Thoracic aorta (tissue), 2 donors: ENCODE measurements around the gene ECHS1. TPM values are rescaled to one million over a fixed set of nuclear protein-coding genes. Genes with fewer than 3 reads are reported as not detected.

Source experiments
- ATAC-seq: fragments of 150-250 bp; one replicate; pipeline ENCODE4 v1.8.0; 2017; ENCODE audit warnings: low read depth; ENCODE audit not compliant: insufficient number of reproducible peaks, low FRiP score
- DNase-seq: peaks from one replicate; pipeline ENCODE4 v3.0.0-alpha.2; 2020; ENCODE audit warnings: low spot score
- H3K27ac ChIP-seq, 2 donors: fragments of 200-600 bp; sonication (generic); 1 replicate in 1 of 2; 2 replicates in 1 of 2; pipeline ENCODE4 v1.5.1; 2016; ENCODE audit warnings: mild to moderate bottlenecking in 2 of 2, moderate library complexity in 2 of 2
- H3K27me3 ChIP-seq: fragments of 200-600 bp; sonication (generic); replicated peaks from 2 replicates; pipeline ENCODE4 v1.6.0; 2016; ENCODE audit warnings: mild to moderate bottlenecking; ENCODE audit not compliant: insufficient read depth
- H3K36me3 ChIP-seq: fragments of 200-600 bp; sonication (generic); one replicate; pipeline ENCODE4 v1.5.1; 2016
- H3K4me1 ChIP-seq, 2 donors: fragments of 200-600 bp; sonication (generic); 1 replicate in 1 of 2; 2 replicates in 1 of 2; pipeline versions ENCODE4 v1.5.1 to v1.6.0; 2016; ENCODE audit warnings: low read depth in 2 of 2, mild to moderate bottlenecking in 1 of 2; ENCODE audit not compliant: control insufficient read depth in 1 of 2
- H3K4me3 ChIP-seq: fragments of 200-600 bp; sonication (generic); 2 replicates; pipeline ENCODE4 v1.5.1; 2016; ENCODE audit warnings: mild to moderate bottlenecking
- H3K9me3 ChIP-seq: fragments of 200-600 bp; sonication (generic); 2 replicates; pipeline ENCODE4 v1.5.1; 2016
- total RNA-seq, 2 donors: library from RNA; depleted of rRNA; stranded (reverse); fragments of >200 nt; gene quantifications; one replicate each; pipeline versions ENCODE4 v1.1.0 to v1.2.3, GENCODE V29; 2016
- TF ChIP-seq, protein P1 (sequence below): fragments of 200-600 bp; sonication (generic); IDR thresholded peaks from one replicate; pipeline ENCODE4 v1.5.1; 2019; ENCODE audit warnings: antibody characterized with exemption

ECHS1 gene
- total RNA-seq, 2 donors from 2014 or later, result 27.5 to 64.6 TPM

DNA sequence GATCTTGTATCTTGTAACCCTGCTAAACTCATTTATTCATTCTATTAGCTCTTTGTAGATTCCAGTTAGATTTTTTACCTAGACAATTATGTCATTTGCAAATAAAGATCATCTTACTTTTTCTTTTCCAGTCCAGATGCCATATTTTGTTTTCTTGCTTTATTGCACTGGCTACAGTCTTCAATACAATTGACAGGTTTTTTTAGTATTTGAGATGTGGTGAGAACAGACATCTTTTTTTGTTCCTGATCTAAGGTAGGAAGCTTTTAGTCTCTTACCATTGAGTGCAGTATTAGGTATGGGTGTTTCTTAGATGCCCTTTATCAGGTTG is 39.2 kb upstream of the ECHS1 start:
- Histone ChIP-seq H3K4me1 (no peaks in the 10 kb centered on the region), H3K4me3 (no peak overlapping the region), H3K36me3 (peaks cover 20% of the 10 kb centered on the region), H3K27me3 (no peaks in the 10 kb centered on the region), H3K9me3 (peaks cover 26% of the 10 kb centered on the region), H3K27ac (no peak overlapping the region)
- ATAC-seq (no peak), DNase-seq (no peak)
- TF ChIP-seq, protein P1, sequence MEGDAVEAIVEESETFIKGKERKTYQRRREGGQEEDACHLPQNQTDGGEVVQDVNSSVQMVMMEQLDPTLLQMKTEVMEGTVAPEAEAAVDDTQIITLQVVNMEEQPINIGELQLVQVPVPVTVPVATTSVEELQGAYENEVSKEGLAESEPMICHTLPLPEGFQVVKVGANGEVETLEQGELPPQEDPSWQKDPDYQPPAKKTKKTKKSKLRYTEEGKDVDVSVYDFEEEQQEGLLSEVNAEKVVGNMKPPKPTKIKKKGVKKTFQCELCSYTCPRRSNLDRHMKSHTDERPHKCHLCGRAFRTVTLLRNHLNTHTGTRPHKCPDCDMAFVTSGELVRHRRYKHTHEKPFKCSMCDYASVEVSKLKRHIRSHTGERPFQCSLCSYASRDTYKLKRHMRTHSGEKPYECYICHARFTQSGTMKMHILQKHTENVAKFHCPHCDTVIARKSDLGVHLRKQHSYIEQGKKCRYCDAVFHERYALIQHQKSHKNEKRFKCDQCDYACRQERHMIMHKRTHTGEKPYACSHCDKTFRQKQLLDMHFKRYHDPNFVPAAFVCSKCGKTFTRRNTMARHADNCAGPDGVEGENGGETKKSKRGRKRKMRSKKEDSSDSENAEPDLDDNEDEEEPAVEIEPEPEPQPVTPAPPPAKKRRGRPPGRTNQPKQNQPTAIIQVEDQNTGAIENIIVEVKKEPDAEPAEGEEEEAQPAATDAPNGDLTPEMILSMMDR, result no peak

- Histone ChIP-seq H3K9me3 (peaks cover 26% of the 10 kb centered on the region), H3K4me3 (no peak overlapping the region), H3K4me1 (no peaks in the 10 kb centered on the region), H3K27me3 (no peaks in the 10 kb centered on the region), H3K36me3 (peaks cover 20% of the 10 kb centered on the region), H3K27ac (no peak overlapping the region)
- TF ChIP-seq, protein P1, result no peak
- ATAC-seq (no peak), DNase-seq (no peak)
Measured at GRCh38 chr10:133411523-133412380, 38.6 kb upstream of the ECHS1 start.

DNA sequence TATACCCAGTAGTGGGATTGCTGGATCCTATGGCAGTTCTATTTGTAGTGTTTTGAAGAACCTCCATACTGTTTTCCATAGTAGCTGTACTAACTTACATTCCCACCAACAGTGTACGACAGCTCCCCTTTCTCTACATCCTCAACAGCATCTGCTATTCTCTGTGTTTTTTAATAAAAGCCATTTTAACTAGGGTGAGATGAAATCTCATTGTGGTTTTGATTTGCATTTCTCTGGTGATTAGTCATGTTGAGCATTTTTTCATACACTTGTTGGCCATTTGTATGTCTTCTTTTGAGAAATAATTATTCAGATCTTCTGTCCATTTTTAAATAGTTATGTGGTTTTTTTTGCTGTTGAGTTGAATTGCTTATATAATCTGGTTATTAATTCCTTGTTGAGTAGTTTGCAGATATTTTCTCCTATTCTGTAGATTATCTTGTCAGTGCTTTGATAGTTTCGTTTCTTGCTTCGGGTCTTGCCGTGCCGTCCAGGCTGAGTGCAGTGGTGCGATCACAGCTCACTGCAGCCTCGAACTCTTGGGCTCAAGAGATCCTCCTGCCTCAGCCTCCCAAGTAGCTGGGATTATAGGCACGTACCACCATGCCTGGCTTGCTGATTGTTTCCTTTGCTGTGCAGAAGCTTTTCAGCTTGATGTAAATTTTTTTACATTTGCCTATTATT is 32.8 kb upstream of the ECHS1 start:
- Histone ChIP-seq H3K4me1 (no peaks in the 10 kb centered on the region), H3K4me3 (no peak overlapping the region), H3K9me3 (peaks cover 3% of the 10 kb centered on the region), H3K27ac (no peak overlapping the region), H3K27me3 (no peaks in the 10 kb centered on the region), H3K36me3 (peaks cover 21% of the 10 kb centered on the region)
- ATAC-seq (no peak), DNase-seq (no peak)
- TF ChIP-seq, protein P1, result no peak

- TF ChIP-seq, protein P1, result no peak
- DNase-seq (no peak), ATAC-seq (no peak)
- Histone ChIP-seq H3K27ac (no peak overlapping the region), H3K9me3 (no peaks in the 10 kb centered on the region), H3K36me3 (peaks cover 21% of the 10 kb centered on the region), H3K27me3 (no peaks in the 10 kb centered on the region), H3K4me3 (no peak overlapping the region), H3K4me1 (no peaks in the 10 kb centered on the region)
Measured at GRCh38 chr10:133405272-133405671, 32.1 kb upstream of the ECHS1 start.

DNA sequence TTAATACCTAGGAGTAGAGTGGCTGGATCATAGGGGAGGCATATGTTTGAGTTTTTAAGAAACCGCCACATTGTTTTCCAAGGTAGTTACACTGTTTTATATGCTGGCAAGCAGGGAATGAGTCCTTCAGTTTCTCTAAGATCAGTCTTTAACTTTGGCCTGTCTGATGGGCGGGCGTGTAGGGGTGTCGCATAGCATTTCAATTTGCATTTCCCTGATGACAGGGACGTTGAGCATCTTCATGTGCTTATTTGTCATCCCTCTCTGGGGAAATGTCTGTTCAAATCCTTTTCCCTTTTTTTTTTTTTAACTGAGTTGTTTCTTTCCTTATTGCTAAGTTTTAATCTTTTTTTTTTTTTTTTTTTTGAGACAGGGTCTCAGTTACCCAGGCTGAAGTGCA is 30.6 kb upstream of the ECHS1 start:
- TF ChIP-seq, protein P1, result no peak
- no peak overlapping the region for H3K4me3 ChIP-seq
- no peaks in the 10 kb centered on the region for H3K9me3 ChIP-seq
- H3K27me3 ChIP-seq, result no peaks in the 10 kb centered on the region
- peaks cover 32% of the 10 kb centered on the region for H3K36me3 ChIP-seq
- no peaks in the 10 kb centered on the region for H3K4me1 ChIP-seq
- DNase-seq (no peak), ATAC-seq (no peak)
- H3K27ac ChIP-seq, result no peak overlapping the region
